ENCODE data around the gene ADA. TPM values are rescaled to one million over a fixed set of nuclear protein-coding genes. Genes with fewer than 3 reads are reported as not detected.
A peak's percentile ranks its signal among the peaks of the same experiment; 100 is the strongest.

Gene ADA
- total and polyA plus RNA-seq, 2 of the 13 experiments (the other 11 are each of a cell fraction or from before 2014, with no cell fraction given): 2.5 to 11.3 TPM

GRCh38 chr20:44651684-44652423 is at the start of gene ADA (continued):
- TF ChIP-seq GMEB2 (CRISPR knock-in tag; IDR thresholded peaks at IDR 0.05; ENCODE audit: low read depth) (no peak), ZC3H13 (CRISPR knock-in tag; IDR thresholded peaks at IDR 0.05) (0 out of 2 replicates have a peak, but pooled peaks have one; percentile 53), THAP8 (CRISPR knock-in tag; IDR thresholded peaks at IDR 0.05; ENCODE audit: borderline replicate concordance) (no peak), ZBTB2 (CRISPR knock-in tag; IDR thresholded peaks at IDR 0.05; ENCODE audit: low read depth) (peak; percentile 88), SNAI1 (CRISPR knock-in tag; IDR thresholded peaks at IDR 0.05; ENCODE audit: borderline replicate concordance) (no peak), NONO (IDR thresholded peaks at IDR 0.05) (no peak), NONO (CRISPR knock-in tag; conservative IDR thresholded peaks at IDR 0.05) (peak; percentile 39), MYNN (CRISPR knock-in tag; IDR thresholded peaks at IDR 0.05; ENCODE audit: low read depth) (no peak), KLF9 (CRISPR knock-in tag; IDR thresholded peaks at IDR 0.05; ENCODE audit: low read depth) (no peak), HOXA9 (CRISPR knock-in tag; IDR thresholded peaks at IDR 0.05; ENCODE audit: borderline replicate concordance) (0 out of 2 replicates have a peak, but pooled peaks have one; percentile 45), STAT5B (CRISPR knock-in tag; IDR thresholded peaks at IDR 0.05) (no peak), AHDC1 (CRISPR knock-in tag; IDR thresholded peaks at IDR 0.05; ENCODE audit: borderline replicate concordance) (no peak), KAT7 (CRISPR knock-in tag; IDR thresholded peaks at IDR 0.05; ENCODE audit: borderline replicate concordance) (peak; percentile 40; the same call in 1 of the 2 replicates), AKAP8 (CRISPR knock-in tag; IDR thresholded peaks at IDR 0.05) (no peak), CEBPZ (IDR thresholded peaks at IDR 0.05; ENCODE audit: low read length) (no peak), ZEB1 (IDR thresholded peaks at IDR 0.05; ENCODE audit: insufficient replicate concordance, low read depth) (no peak)

Data from HepG2 (cell line).